ENCODE measurements around the gene AHCYL2.

DNA sequence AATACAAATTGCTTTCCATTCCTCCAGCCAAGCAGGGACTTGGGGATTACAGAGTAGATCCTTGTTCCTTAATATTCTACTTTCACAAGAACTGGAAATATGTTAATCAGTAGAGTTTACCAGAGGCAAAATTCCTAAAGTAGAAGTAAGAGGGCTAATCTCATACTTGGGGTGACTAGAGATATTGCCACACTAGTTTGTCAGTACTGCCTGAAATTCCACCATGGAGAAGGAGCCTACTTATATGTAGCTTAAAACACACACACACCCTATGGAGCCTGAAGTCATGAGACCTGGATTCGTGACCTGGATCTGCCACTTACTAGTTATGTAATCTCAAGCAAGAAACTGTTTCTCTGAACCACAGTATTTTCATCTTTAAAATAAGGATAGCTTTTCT, 243.3 kb downstream of the AHCYL2 start:
- TF ChIP-seq, protein P1, sequence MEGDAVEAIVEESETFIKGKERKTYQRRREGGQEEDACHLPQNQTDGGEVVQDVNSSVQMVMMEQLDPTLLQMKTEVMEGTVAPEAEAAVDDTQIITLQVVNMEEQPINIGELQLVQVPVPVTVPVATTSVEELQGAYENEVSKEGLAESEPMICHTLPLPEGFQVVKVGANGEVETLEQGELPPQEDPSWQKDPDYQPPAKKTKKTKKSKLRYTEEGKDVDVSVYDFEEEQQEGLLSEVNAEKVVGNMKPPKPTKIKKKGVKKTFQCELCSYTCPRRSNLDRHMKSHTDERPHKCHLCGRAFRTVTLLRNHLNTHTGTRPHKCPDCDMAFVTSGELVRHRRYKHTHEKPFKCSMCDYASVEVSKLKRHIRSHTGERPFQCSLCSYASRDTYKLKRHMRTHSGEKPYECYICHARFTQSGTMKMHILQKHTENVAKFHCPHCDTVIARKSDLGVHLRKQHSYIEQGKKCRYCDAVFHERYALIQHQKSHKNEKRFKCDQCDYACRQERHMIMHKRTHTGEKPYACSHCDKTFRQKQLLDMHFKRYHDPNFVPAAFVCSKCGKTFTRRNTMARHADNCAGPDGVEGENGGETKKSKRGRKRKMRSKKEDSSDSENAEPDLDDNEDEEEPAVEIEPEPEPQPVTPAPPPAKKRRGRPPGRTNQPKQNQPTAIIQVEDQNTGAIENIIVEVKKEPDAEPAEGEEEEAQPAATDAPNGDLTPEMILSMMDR (conservative IDR thresholded peaks at IDR 0.05; ENCODE audit: low read length), result no peak
- no peak for TF ChIP-seq EZH2phosphoT487 (IDR thresholded peaks at IDR 0.05; ENCODE audit: borderline replicate concordance)

Measured in Loucy (cell line).